Measurements from ENCODE around the gene KCNJ6.

KCNJ6 gene

DNA sequence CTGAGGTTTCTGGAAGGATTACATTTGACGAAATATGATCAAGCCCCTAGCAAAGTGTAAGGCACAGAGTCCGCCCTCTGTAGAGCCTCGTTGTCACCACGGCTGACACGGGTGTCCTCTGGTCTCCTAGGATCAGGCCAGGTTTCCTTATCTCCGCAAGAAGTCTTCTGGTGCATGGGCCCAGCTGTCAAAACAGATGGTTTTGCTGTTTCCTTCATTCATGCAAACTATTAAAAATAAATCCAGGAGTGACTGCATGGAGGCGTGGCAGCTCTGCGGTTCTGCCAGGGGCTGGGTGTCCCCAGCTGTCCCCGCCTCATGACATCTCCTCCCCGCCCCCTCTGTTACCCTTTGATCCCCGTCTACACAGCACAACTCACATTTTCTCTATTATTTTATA lies 340.7 kb downstream of the KCNJ6 start:
- H3K9me3 Mint-ChIP-seq = peaks cover 20% of the 10 kb centered on the region
- H3K4me1 Mint-ChIP-seq (ENCODE audit: low read depth) = no peaks in the 10 kb centered on the region
- no peak overlapping the region for H3K4me3 Mint-ChIP-seq
- H3K36me3 Mint-ChIP-seq (ENCODE audit: low read depth) = no peaks in the 10 kb centered on the region
- no peak overlapping the region for H3K27ac Mint-ChIP-seq
- peaks cover 10% of the 10 kb centered on the region for H3K27me3 Mint-ChIP-seq (ENCODE audit: low read depth)

DNA sequence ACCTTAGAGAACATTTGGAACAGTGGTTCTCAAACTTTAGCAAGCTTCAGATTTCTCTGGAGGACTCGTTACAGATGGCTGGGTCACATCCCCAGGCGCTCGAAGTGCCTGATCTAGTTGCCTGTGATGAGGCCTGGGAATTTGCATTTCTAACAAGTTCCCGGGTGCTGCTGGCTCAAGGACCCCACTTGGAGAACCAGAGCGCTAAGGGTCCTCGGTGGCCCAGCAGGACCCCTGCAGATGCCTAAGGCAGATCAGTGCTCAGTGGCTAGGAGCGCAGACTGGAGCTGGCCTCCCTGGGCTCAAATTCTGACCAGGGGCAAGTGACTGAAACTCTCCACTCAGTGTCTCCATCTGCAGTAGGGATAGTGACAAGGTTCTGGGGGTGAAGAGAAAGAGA lies 341.5 kb downstream of the KCNJ6 start:
- Mint-ChIP-seq H3K4me3 (no peak overlapping the region), H3K27me3 (ENCODE audit: low read depth) (peaks cover 14% of the 10 kb centered on the region), H3K36me3 (ENCODE audit: low read depth) (no peaks in the 10 kb centered on the region), H3K27ac (no peak overlapping the region), H3K4me1 (ENCODE audit: low read depth) (no peaks in the 10 kb centered on the region), H3K9me3 (peaks cover 19% of the 10 kb centered on the region)

DNA sequence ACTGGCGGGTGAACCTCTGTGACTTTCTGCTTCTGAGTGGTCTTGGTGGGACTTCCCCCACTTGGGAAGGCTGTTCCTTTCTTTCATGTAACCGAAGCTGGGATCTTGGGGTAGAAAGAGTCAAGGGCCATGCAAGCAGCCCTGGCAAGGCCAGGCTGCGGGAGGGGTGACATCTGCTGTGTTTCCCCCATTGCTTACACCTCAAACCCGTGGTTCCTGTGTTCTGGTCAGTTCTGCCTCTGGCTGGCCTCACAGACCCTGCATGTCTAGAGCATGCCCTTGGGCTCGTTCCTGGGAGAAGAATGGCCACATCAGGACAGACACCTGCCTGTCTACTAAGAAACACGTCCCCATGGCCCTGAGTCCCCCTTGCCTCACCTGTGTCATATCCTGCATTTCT lies 341.9 kb downstream of the KCNJ6 start:
- Mint-ChIP-seq H3K9me3 (peaks cover 15% of the 10 kb centered on the region), H3K4me3 (no peak overlapping the region), H3K36me3 (ENCODE audit: low read depth) (no peaks in the 10 kb centered on the region), H3K4me1 (ENCODE audit: low read depth) (no peaks in the 10 kb centered on the region), H3K27me3 (ENCODE audit: low read depth) (peaks cover 14% of the 10 kb centered on the region), H3K27ac (no peak overlapping the region)

- H3K4me3 Mint-ChIP-seq = no peak overlapping the region
- H3K9me3 Mint-ChIP-seq = no peaks in the 10 kb centered on the region
- no peaks in the 10 kb centered on the region for H3K36me3 Mint-ChIP-seq (ENCODE audit: low read depth)
- H3K27me3 Mint-ChIP-seq (ENCODE audit: low read depth) = peaks cover 18% of the 10 kb centered on the region
- no peak overlapping the region for H3K27ac Mint-ChIP-seq
- H3K4me1 Mint-ChIP-seq (ENCODE audit: low read depth) = no peaks in the 10 kb centered on the region
Observed at GRCh38 chr21:37571442-37571841, 344.8 kb downstream of the KCNJ6 start.

- Mint-ChIP-seq H3K4me3 (no peak overlapping the region), H3K9me3 (no peaks in the 10 kb centered on the region), H3K27ac (no peak overlapping the region), H3K36me3 (ENCODE audit: low read depth) (no peaks in the 10 kb centered on the region), H3K4me1 (ENCODE audit: low read depth) (peaks cover 17% of the 10 kb centered on the region), H3K27me3 (ENCODE audit: low read depth) (peaks cover 18% of the 10 kb centered on the region)
Observed at GRCh38 chr21:37568916-37569315, 347.3 kb downstream of the KCNJ6 start.

GRCh38 chr21:37568415-37568814 lies 347.8 kb downstream of the KCNJ6 start:
- H3K4me1 Mint-ChIP-seq (ENCODE audit: low read depth) = peaks cover 17% of the 10 kb centered on the region
- no peak overlapping the region for H3K27ac Mint-ChIP-seq
- H3K9me3 Mint-ChIP-seq = no peaks in the 10 kb centered on the region
- no peaks in the 10 kb centered on the region for H3K36me3 Mint-ChIP-seq (ENCODE audit: low read depth)
- peaks cover 18% of the 10 kb centered on the region for H3K27me3 Mint-ChIP-seq (ENCODE audit: low read depth)
- no peak overlapping the region for H3K4me3 Mint-ChIP-seq

DNA sequence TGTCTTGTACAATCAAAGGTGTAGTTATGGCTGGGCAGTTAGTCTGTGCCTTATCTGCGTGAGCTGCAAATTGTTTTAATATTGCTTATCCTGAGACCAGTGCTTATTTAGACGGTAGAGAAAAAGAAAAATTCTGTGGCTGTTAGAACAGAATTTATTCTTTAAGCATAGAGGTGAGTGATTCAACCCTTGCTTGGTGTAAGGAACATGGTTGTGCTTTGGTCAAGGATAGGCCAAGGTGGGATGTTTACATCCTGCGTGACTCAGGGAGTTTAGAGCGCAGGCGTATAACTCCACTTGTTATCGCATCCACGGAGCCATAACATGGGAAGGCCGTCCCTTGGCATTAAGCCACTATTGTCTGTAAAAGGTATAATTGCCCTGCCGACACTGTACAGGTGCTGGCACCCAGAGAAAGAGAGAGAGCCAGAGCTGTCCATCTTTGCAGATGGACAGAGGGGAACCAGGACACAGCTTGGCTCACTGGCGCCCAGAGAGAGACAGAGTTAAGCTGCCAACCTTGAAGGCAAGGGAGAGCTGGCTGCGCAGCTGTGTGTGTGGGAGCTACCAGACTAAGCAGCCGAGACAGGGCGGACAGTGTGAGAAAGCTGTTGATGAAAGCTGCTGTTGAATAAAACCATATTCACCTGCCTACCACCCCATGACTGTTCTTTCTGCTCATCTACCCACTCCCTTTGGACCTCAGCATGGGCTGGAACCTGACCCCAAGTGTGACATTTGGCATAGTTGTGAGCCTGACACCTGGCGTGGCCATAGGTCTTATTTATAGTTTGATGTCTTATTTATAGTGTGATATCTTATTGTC lies 349.3 kb downstream of the KCNJ6 start:
- Mint-ChIP-seq H3K4me3 (no peak overlapping the region), H3K27me3 (ENCODE audit: low read depth) (peaks cover 14% of the 10 kb centered on the region), H3K36me3 (ENCODE audit: low read depth) (no peaks in the 10 kb centered on the region), H3K4me1 (ENCODE audit: low read depth) (peaks cover 22% of the 10 kb centered on the region), H3K27ac (no peak overlapping the region), H3K9me3 (no peaks in the 10 kb centered on the region)

DNA sequence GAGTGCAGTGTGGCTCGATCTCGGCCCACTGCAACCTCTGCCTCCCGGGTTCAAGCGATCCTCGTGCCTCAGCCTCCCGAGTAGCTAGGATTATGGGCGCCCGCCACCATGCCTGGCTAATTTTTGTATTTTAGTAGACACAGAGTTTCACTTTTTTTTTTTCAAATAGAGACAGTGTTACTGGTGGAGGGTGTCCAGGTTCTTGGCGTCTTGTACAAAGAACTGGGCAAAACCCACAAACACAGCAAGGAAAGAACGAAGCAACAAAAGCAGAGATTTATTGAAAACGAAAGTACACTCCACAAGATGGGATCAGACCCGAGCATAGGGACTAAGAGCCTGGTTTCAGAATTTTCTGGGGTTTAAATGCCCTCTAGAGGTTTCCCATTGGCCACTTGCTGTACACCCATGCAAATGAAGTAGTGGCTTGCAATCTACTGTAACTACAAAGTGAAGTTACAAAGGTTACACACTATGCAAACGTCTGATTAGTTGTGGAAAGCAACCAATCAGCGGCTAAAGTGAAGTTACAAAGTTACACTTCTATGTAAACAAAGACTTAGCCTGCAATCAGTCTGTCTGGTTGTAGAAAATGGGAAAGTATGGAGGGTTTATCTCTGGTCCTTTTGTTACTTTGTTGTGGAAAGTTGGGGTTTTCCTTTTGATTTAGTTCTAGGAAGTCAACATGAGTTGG lies 350.6 kb downstream of the KCNJ6 start:
- Mint-ChIP-seq H3K36me3 (ENCODE audit: low read depth) (no peaks in the 10 kb centered on the region), H3K4me1 (ENCODE audit: low read depth) (peaks cover 24% of the 10 kb centered on the region), H3K4me3 (peak overlapping the region; percentile 29), H3K27ac (peak overlapping the region; percentile 77), H3K27me3 (ENCODE audit: low read depth) (peaks cover 8% of the 10 kb centered on the region), H3K9me3 (no peaks in the 10 kb centered on the region)

DNA sequence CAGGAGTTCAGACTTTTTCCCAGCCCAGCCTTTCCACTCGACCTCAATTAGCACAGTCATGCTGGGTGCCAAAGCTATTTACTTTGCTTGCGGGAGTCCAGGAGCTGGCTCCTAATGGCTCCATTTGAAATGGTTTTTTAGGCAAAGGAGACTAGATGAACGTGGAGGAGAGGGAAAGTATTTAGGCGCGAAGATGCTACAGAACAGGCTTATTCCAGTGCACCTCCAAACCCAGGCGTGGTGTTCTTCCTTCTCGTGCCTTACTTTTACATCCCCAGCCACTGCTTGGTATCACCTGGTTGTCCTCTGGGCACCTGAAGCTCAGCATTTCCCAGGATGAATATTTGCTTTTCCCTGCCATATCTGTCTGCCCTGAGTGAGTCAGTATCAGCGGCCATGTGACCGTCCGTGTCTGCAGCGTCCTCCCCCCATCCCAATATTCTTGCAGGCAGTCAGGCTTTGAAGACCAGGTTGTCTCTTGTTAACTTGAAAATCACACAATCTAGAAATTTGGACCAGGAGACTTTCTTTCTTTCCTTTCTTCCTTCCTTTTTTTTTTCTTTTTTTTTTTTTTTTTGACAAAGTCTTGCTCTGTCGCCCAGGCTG lies 351.2 kb downstream of the KCNJ6 start:
- Mint-ChIP-seq H3K27me3 (ENCODE audit: low read depth) (peaks cover 5% of the 10 kb centered on the region), H3K9me3 (no peaks in the 10 kb centered on the region), H3K4me3 (peak overlapping the region; percentile 93), H3K36me3 (ENCODE audit: low read depth) (no peaks in the 10 kb centered on the region), H3K4me1 (ENCODE audit: low read depth) (peaks cover 24% of the 10 kb centered on the region), H3K27ac (peak overlapping the region; percentile 100)

- peak overlapping the region; percentile 93 for H3K4me3 Mint-ChIP-seq
- no peaks in the 10 kb centered on the region for H3K36me3 Mint-ChIP-seq (ENCODE audit: low read depth)
- H3K27me3 Mint-ChIP-seq (ENCODE audit: low read depth) = peaks cover 4% of the 10 kb centered on the region
- H3K9me3 Mint-ChIP-seq = no peaks in the 10 kb centered on the region
- H3K4me1 Mint-ChIP-seq (ENCODE audit: low read depth) = peaks cover 24% of the 10 kb centered on the region
- H3K27ac Mint-ChIP-seq = peak overlapping the region; percentile 100
Observed at GRCh38 chr21:37564341-37564923, 351.8 kb downstream of the KCNJ6 start.

DNA sequence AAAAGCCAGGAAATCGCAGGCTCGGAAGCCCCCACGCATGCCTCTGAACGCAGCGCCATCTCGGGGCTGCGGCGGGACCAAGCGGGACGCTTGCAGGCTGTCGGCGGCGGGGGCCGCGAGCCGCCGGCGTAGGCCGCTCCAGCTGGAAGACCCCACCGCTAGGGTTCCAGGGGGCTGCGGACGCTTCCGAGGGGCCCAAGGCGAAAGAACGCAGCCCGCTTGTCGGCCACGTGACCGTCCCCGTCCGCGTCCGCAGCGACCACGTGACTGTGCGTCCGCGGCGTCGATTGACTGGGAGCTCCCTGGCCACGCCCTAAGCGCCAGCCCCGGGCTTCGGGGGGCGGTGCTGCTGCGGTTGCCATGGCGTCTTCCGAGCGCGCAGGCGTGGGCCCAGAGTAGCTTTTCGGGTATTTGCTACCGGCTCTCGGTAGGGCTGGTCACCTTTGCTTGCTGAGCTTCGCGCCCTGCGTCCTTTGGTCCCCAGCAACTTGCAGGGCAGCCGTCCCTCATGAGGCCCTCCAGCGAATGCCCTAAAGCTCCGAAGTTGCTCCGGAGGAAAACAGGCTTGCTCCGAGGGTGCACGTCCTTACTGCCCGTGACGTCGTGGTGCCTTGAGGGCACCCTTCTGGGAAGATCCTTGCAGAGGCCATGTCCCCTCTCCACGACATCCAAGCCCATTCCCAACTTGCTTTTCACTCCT lies 352.5 kb downstream of the KCNJ6 start:
- H3K4me3 Mint-ChIP-seq = peak overlapping the region; percentile 93
- no peaks in the 10 kb centered on the region for H3K36me3 Mint-ChIP-seq (ENCODE audit: low read depth)
- H3K27me3 Mint-ChIP-seq (ENCODE audit: low read depth) = peaks cover 2% of the 10 kb centered on the region
- peaks cover 24% of the 10 kb centered on the region for H3K4me1 Mint-ChIP-seq (ENCODE audit: low read depth)
- peak overlapping the region; percentile 100 for H3K27ac Mint-ChIP-seq
- H3K9me3 Mint-ChIP-seq = no peaks in the 10 kb centered on the region

DNA sequence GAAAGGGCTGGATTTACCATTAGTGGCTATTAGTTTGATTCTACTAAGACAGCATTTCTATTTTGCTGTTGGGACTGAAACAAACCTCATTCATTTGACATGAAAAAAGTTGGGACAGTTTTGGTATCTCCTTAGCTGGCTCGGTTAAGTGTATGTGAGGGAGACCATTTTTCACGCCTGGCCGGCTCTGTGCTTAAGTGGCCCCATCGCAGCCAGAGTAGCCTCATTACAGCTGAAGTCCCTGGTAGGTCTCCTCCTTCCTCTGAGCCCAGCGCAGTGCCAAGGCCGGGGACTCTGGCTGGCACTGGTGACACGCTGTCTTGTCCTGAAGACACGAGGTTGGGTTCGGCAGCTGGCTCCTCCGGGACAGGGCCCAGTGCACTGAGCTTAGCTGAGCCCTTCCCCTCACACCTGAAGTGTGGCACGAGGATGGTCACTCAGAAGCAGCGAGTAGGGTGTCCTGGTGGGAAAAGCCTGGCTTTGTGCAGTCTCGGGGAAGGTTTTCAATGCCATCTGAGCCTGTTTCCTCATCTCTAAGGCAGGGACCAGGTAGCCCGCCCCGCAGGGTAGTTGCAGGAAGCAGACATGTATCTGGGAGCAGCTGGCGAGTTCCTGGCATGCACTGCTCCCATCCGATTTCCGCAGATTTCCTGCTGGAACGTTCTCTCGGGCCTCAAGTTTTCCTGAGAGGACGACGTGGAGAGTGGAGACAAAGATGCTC lies 353.2 kb downstream of the KCNJ6 start:
- Mint-ChIP-seq H3K27ac (peak overlapping the region; percentile 100), H3K27me3 (ENCODE audit: low read depth) (no peaks in the 10 kb centered on the region), H3K4me1 (ENCODE audit: low read depth) (peaks cover 24% of the 10 kb centered on the region), H3K4me3 (peak overlapping the region; percentile 93), H3K9me3 (no peaks in the 10 kb centered on the region), H3K36me3 (ENCODE audit: low read depth) (no peaks in the 10 kb centered on the region)

GRCh38 chr21:37561941-37562919 lies 354.0 kb downstream of the KCNJ6 start:
- H3K4me1 Mint-ChIP-seq (ENCODE audit: low read depth) = peaks cover 24% of the 10 kb centered on the region
- peak overlapping the region; percentile 93 for H3K4me3 Mint-ChIP-seq
- H3K27me3 Mint-ChIP-seq (ENCODE audit: low read depth) = no peaks in the 10 kb centered on the region
- H3K27ac Mint-ChIP-seq = peak overlapping the region; percentile 100
- H3K36me3 Mint-ChIP-seq (ENCODE audit: low read depth) = no peaks in the 10 kb centered on the region
- H3K9me3 Mint-ChIP-seq = no peaks in the 10 kb centered on the region

Data from T-helper 1 cell treated with Interleukin-12 subunit alpha and Interleukin-12 subunit beta and Interleukin-4 antibody, amounts not matched to agents 30 μg/mL and 1 μg/mL, for 36 hours (primary cell).